ENCODE results near the gene MYEF2. TPM values are rescaled to one million over a fixed set of nuclear protein-coding genes. Genes with fewer than 3 reads are reported as not detected.

Gene MYEF2
- total and polyA plus RNA-seq, 7 donors, result 2.4 to 80.4 (median 21.8) TPM

GRCh38 chr15:48205981-48206380, 27.9 kb upstream of the MYEF2 start, which contains the start of gene SLC12A1:
Gene SLC12A1 (plus strand): TSS chr15:48206302. CDS start chr15:48207720, 1,418 bp downstream.
- H3K4me3 ChIP-seq, result no peak within 1 kb of the TSS
- DNase-seq, result no peak
- TF ChIP-seq, protein P1, sequence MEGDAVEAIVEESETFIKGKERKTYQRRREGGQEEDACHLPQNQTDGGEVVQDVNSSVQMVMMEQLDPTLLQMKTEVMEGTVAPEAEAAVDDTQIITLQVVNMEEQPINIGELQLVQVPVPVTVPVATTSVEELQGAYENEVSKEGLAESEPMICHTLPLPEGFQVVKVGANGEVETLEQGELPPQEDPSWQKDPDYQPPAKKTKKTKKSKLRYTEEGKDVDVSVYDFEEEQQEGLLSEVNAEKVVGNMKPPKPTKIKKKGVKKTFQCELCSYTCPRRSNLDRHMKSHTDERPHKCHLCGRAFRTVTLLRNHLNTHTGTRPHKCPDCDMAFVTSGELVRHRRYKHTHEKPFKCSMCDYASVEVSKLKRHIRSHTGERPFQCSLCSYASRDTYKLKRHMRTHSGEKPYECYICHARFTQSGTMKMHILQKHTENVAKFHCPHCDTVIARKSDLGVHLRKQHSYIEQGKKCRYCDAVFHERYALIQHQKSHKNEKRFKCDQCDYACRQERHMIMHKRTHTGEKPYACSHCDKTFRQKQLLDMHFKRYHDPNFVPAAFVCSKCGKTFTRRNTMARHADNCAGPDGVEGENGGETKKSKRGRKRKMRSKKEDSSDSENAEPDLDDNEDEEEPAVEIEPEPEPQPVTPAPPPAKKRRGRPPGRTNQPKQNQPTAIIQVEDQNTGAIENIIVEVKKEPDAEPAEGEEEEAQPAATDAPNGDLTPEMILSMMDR (IDR thresholded peaks at IDR 0.05), result no peak
- TF ChIP-seq POLR2A (IDR thresholded peaks at IDR 0.05), result no peak
- TF ChIP-seq POLR2AphosphoS5 (IDR thresholded peaks at IDR 0.05), result no peak
- TF ChIP-seq EP300 (IDR thresholded peaks at IDR 0.05), result no peak
- intact Hi-C loops (cut with DNase I), result no loop called here
- H3K36me3 ChIP-seq, result no peaks in the 10 kb centered on the region
- no peak within 1 kb of the TSS for H3K27ac ChIP-seq
- no peaks in the 10 kb centered on the region for H3K4me1 ChIP-seq
- WGBS, 2 donors, result 96 to 97% methylated on average over 1 of the region's 1 CpG
- H3K9me3 ChIP-seq, result no peaks in the 10 kb centered on the region
- H3K27me3 ChIP-seq, result no peaks in the 10 kb centered on the region

- TF ChIP-seq POLR2AphosphoS5 (IDR thresholded peaks at IDR 0.05), result no peak
- TF ChIP-seq EP300 (IDR thresholded peaks at IDR 0.05), result no peak
- TF ChIP-seq POLR2A (IDR thresholded peaks at IDR 0.05), result no peak
- TF ChIP-seq, protein P1 (IDR thresholded peaks at IDR 0.05), result no peak
- no peak for DNase-seq
- no peaks in the 10 kb centered on the region for H3K9me3 ChIP-seq
- H3K27ac ChIP-seq, result no peak overlapping the region
- H3K36me3 ChIP-seq, result no peaks in the 10 kb centered on the region
- 82 to 85% methylated on average over 1 of the region's 1 CpG for WGBS, 2 donors
- intact Hi-C loops (cut with DNase I), result no loop called here
- no peak overlapping the region for H3K4me3 ChIP-seq
- H3K27me3 ChIP-seq, result no peaks in the 10 kb centered on the region
- no peaks in the 10 kb centered on the region for H3K4me1 ChIP-seq
Measured at GRCh38 chr15:48202068-48202467, 24.0 kb upstream of the MYEF2 start.

DNA sequence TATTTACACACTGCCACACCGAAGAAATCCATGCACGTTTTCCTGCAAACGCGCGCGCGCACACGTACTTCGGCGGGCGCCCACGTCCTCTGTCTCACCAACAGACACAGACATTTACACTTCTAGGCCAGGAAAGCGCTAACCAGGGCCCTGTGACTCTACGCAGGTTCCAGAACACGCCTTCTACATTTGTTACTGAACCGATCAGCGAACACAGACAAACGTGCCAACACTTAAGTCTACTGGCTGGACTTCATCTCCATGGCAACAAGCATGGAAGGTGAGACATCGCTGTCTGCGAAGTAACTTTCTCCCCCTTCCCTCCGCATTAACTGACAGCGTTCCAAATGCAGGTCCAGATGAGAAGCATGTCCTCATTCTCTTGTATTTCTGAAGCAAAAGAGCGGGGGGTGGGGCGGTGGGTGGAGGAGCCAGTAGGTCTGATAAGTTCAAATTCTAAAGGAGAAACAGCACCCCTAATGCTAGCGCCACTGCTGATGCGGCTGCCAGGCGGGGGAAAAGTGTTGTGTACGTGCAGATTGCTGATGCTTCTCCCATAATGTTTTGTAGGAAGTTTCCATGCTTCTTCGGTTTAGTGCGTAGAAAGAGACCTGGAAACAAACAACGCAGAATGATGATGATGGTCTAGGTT, 13.6 kb upstream of the MYEF2 start, which contains the start of gene CTXN2:
Gene CTXN2, plus strand, starts transcription at position 92 of the 652 bp plus-strand sequence. CDS start 9,636 bp downstream, outside the sequence.
- 11 to 12% methylated on average over 31 of the region's 31 CpGs for WGBS, 2 donors
- H3K4me3 ChIP-seq, result no peak within 1 kb of the TSS

GRCh38 chr15:48190932-48191573, 13.0 kb upstream of the MYEF2 start:
- no peak for DNase-seq
- no peak overlapping the region for H3K27ac ChIP-seq
- 1 to 4% methylated on average over 15 of the region's 15 CpGs for WGBS, 2 donors
- no peak overlapping the region for H3K4me3 ChIP-seq
- H3K27me3 ChIP-seq, result peaks cover 0 to 28% (median 0%) of the 10 kb centered on the region in 3 donors
- intact Hi-C loops (cut with DNase I), result no loop called here
- TF ChIP-seq POLR2AphosphoS5 (IDR thresholded peaks at IDR 0.05), result no peak
- no peaks in the 10 kb centered on the region for H3K4me1 ChIP-seq
- no peaks in the 10 kb centered on the region for H3K9me3 ChIP-seq
- H3K36me3 ChIP-seq, result no peaks in the 10 kb centered on the region

More for the DNA sequence above, 13.6 kb upstream of the MYEF2 start, which contains the start of gene CTXN2:
- no peaks in the 10 kb centered on the region for H3K9me3 ChIP-seq
- TF ChIP-seq, protein P1 (IDR thresholded peaks at IDR 0.05), result no peak
- TF ChIP-seq EP300 (IDR thresholded peaks at IDR 0.05) (no peak), POLR2AphosphoS5 (IDR thresholded peaks at IDR 0.05) (no peak), POLR2A (IDR thresholded peaks at IDR 0.05) (no peak)
- DNase-seq, result no peak
- no peaks in the 10 kb centered on the region for H3K36me3 ChIP-seq
- no peaks in the 10 kb centered on the region for H3K4me1 ChIP-seq
- intact Hi-C loops (cut with DNase I), result no loop called here
- H3K27me3 ChIP-seq, result peaks cover 0 to 28% (median 0%) of the 10 kb centered on the region in 3 donors
- no peak within 1 kb of the TSS for H3K27ac ChIP-seq

GRCh38 chr15:48186271-48186670, 8.2 kb upstream of the MYEF2 start:
- intact Hi-C loops (cut with DNase I), result no loop called here
- DNase-seq, result no peak
- no peak overlapping the region for H3K27ac ChIP-seq
- no peaks in the 10 kb centered on the region for H3K36me3 ChIP-seq
- no peaks in the 10 kb centered on the region for H3K9me3 ChIP-seq
- H3K27me3 ChIP-seq, result peaks cover 0 to 5% (median 0%) of the 10 kb centered on the region in 3 donors
- no peaks in the 10 kb centered on the region for H3K4me1 ChIP-seq
- TF ChIP-seq, protein P1 (IDR thresholded peaks at IDR 0.05), result no peak
- no peak for TF ChIP-seq POLR2A (IDR thresholded peaks at IDR 0.05)
- TF ChIP-seq EP300 (IDR thresholded peaks at IDR 0.05), result no peak
- no peak for TF ChIP-seq POLR2AphosphoS5 (IDR thresholded peaks at IDR 0.05)
- no peak overlapping the region for H3K4me3 ChIP-seq
- 95% methylated on average over 3 of the region's 3 CpGs for WGBS, 2 donors
